ENCODE results near the gene VWA8.

Gene VWA8

DNA sequence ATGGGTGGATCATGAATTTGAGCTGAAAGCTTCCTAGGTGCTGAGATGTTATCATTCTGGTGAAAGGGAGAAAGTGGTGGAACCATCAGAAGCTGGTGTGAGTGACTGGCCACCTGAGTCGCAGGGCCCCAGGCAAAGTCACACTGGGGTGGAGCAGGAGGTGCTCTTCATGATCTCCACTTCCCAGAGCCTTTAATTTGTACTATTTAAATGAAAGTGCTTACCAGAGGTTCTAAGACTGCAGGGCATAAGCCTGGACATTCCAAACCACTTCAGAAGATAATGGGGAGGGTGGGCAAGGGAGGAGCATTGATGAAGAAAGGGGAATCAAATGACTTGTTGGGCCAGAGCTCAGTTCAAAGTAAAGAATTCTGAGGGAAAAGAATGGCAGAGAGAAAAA lies 347.4 kb downstream of the VWA8 start:
- Histone ChIP-seq H3K4me3 (no peak overlapping the region), H3K27ac (peak overlapping the region in 10 of 21 experiments; percentile 13 to 90 (median 57))

DNA sequence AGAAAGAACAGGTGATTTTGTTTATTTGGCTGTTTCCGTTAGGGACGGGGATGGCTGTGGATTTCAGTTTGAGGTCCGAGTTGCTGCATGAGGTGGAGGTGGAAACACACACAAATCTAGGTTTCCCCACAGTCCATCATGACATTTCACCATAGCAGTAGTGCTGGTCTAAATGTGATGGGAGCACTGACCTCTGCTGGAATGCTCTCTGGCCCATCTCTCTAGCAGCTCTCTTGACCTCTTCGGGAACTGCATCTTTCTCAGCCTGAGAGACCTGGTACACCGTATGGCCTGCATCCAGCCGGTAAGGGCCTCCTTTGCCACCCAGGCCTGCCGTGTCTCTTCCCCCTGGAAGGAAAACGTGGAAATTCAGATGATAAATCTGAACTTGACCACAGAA lies 349.5 kb downstream of the VWA8 start:
- Histone ChIP-seq H3K27ac (peak overlapping the region in 8 of 21 experiments; percentile 25 to 85 (median 53)), H3K4me3 (no peak overlapping the region)

DNA sequence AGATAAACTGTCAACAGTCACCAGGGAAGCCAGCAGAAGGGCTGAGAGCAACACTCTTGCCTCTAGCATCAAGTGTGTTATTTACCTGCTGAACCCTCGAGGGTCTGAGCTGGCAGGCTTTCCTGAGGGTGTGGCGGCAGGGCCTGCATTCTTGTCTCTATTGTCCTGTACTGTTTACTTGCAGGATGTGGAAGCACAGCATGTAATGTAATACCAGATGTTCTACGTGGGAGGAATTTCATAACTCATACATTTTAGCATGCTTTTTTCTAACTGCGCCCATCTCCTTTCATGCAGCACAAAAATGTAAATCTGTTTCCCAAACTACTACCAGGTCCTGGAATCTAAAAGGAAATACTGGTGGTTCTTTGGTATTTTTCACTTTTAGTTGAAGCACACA lies 350.5 kb downstream of the VWA8 start:
- no peak overlapping the region for H3K4me3 ChIP-seq
- peak overlapping the region in 11 of 21 experiments; percentile 5 to 85 (median 54) for H3K27ac ChIP-seq

DNA sequence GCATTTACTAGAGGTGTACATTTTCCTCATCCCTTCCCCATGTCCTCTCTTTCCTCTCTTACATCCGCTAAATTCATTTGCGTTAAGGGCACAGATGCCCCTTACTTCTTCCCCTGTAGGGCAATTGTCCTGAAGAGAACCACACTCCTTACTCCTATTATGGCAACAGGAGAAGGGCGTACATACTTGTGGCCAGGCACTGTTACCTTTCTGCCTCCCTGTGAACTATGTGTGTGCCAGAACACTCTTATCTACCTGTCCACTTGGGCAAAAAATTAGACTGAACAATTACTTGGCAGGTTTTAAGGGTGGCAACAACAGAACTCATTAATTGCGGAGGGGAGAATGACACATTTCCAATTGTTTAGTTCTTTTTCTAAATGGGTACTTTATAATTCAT lies 351.1 kb downstream of the VWA8 start:
- Histone ChIP-seq H3K4me3 (no peak overlapping the region), H3K27ac (peak overlapping the region in 8 of 21 experiments; percentile 4 to 85 (median 48))

DNA sequence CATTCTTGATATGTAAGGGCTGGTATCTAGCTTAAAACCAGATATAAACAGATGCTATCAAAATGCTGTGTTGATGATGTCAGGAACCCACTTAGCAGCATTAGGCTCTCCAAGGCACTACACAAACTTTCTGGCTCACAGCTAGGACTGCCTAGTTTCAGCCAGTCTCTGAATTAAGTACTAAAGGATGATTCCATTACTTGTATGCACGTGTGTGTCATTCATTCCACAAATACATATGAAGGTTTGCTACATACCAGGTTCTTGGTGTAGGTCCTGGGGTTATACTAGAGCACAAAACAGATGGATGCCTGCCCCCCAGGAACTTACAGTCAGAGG lies 352.1 kb downstream of the VWA8 start:
- Histone ChIP-seq H3K4me3 (no peak overlapping the region), H3K27ac (peak overlapping the region in 3 of 21 experiments; percentile 22 to 64 (median 49))

DNA sequence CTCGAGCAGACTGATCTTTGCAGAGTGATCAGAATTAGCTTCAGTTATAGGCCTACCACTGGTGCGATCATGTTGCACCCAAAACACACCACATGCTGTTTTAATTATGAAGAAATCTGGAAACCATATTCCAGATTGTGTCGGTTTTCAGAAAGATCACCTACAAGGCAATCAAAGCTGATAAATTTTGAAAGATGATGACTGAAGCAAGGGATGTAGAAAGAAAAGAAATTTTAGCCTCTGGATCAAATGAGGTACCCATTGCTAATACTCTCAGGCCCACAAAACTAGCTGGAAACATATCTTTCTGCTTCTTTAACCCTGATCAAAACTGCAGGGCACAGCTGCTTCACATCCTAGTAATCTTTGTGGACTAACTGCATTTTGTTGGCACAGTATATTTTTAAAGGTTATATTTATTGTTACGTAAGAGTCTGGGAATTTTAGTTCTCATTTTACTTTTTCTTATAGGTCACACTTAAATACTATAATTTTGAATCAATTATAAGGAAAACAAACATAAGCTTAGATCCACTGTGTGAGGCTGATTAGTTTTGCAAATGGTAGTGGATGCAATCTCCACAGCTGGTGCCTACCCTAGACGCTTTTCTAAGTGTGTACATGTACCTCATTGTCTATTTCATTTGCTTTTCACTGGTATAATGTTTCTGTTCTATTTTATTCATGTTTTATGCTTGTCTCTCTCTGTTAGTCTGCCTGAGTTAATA lies 352.6 kb downstream of the VWA8 start:
- Histone ChIP-seq H3K27ac (peak overlapping the region in 3 of 21 experiments; percentile 22 to 64 (median 49)), H3K4me3 (no peak overlapping the region)

DNA sequence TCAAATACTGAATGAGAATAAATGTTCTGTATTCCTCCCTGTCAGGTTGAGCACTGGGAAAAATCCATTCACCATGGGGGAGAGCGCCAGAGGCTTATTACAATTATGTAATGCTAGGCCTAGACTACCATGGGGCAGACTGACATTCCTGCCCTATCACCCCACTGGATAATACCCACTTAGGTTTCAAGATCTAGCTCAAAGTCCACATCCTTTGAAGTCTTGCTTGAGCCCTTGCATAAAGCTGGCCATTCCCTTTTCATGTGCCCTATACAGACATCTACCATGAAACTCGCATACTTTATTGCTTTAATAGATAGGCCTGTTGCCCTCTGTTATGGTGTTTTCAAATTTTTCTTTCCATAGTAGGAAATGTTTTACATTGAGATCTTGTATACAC lies 354.3 kb downstream of the VWA8 start:
- Histone ChIP-seq H3K27ac (no peak overlapping the region), H3K4me3 (no peak overlapping the region)

DNA sequence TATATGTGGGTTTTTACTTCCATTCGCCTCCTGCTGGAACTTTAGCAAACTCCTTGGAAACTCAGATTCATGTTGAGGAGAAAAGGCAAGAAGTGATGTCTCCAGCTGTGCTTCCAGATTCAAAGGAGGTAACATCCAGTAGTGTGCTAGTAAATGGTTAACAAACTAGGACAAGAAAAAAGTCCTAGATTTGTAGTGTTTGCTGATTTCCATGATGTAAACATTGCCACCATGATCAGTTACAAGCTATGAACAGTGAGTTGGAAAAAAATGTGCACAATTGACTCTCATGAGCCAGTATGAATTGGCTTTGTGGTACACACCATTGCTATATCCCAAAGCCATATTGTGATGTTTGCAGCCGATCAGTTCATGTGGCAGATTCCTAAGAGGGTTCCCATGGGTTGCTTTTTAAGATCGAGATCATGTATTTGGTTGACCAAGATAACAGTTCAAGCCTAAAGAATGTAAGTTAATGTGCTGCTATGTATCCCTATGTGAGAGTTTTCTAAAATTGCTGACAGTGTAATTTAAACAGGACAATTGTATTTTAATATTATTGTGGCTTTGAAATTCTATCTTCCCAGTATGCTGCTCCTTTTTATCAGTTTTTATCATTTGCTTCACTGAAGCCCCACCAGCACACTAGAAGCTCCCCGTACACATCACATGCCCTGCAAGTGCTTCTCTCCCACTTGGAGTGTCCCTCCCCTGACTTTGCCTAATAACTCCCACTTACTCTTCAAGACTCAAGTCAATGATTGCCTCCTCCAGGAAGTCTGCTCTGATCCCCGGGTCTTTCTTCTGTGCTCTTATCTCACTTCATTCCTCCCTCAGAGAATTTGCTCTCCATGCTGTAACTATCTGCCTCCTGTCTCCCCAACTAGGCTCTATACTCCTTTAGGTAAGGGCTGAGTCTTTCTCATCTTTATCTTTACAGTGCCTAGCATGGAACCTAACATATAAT lies 355.3 kb downstream of the VWA8 start:
- Histone ChIP-seq H3K4me3 (no peak overlapping the region), H3K27ac (no peak overlapping the region)

DNA sequence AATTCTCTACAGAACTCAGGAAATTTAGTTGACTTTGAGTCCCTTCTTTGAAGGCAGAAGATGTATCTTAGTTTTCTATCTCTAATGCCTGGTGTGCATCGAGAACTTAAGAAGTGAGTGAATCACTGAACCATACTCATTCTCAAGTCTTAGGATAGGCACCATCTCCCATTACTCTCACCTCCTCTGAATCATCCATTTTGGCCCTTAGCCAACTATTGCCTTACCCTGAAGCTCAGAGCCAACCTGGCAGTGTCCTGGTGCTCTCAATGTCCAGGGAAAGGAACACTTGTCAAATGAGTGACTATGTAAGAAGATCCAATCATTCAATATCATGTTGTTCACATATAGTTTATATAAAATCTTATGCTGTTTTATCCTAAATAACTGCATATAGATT lies 357.0 kb downstream of the VWA8 start:
- H3K4me3 ChIP-seq: no peak overlapping the region
- no peak overlapping the region for H3K27ac ChIP-seq

DNA sequence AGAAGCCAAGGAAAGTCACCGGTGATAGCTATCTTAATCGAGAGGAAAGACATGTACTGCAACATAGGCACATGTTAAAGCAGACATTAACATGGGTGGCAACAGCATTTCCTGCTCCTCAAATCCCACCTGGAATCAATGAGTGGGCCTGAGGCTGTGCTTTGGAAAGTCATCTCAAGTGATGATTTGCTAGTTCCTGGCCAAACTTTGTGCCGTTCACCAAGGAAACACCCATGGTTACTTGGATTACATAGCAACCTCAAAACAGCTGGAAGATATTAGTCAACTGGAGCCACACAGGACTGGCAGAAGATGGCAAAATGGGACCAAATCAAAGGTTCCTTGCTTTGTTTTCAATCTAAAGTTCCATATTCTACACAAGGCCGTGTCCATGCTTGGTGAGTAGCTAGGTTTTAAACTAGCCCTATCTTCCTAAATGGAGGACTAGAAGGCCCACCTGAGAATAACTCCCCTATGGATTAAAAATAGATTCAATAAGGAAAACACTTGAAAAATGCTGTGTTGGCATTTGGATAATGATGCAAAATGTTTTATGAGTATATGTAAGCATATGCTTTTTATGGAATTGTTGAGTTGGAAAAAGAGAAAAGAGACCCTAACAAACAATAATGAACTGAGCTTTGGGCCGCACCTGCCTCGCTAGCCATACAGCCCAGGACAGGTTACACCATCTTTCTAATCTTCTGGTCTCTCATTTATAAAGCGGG lies 359.0 kb downstream of the VWA8 start:
- Histone ChIP-seq H3K4me3 (no peak overlapping the region), H3K27ac (peak overlapping the region in 2 of 21 experiments; percentile 3 to 47)

DNA sequence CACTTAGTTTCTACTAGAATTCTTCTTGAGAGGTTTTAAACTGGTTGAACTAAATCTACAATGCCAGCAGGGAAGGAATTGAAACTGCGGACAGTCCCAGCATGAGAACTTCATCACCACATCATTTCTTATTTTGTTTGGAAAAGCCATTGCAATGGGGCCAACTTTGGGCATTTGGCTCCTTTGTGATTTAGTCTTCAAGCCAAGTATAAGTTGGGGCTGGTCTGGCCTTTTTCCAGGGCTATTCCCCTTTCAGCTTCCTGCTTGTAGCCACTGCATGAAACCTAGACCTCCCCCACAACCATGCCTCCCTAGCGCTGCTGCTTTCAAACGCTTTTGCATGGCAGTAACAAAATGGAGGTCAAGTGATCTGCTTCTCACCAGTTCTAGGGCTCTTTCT lies 361.3 kb downstream of the VWA8 start:
- no peak overlapping the region for H3K4me3 ChIP-seq
- no peak overlapping the region for H3K27ac ChIP-seq

DNA sequence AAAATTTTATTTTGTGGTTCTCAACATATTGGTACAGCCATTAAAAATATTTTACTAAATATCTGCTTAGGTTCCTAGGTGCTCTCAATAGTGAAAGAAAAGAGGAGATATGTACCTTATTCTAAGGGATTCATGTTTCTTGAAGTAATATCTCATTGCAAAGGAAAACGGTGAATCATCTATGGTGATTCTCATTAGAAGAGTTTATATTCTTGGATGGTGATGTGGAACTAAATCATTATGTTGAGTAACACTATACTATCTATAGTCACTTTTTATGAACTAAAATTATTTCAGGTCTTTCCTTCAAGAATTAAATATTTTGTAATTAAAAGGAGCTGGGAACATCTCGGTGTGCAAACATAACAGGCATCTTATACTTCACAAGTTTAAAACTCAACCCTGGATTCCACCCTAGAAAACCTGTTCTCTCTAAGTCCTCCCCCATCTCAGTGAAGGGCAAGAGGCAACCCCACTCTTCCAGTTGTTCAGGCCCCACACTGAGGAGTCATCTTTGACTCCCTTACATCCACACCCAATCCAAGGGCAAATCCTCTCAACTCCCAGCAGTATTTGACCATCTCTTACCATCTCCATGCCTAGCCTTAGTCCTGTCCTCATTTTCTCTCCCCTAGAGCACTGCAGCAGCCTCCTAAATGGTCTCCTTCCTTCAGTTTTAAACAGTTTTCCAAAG lies 363.4 kb downstream of the VWA8 start:
- Histone ChIP-seq H3K4me3 (no peak overlapping the region), H3K27ac (peak overlapping the region in 2 of 21 experiments; percentile 18 to 28)

DNA sequence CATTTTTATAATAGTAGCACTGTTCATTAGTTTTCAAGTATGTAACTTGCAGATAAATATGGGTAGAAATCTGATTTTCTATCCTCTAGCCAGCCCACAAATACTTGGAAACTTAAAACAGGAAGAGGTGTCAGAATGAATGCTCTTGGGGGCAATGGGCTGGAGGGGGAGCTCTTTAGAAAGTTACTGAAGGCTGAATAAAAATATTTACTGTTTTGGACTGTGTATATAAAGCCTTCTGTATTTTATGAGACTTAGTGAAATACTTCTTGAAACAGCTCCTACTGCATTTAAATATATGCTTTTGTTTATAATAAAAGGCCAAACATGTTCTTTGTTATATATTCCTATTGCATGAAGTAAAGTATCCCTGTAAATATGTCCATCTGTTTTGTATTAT lies 364.7 kb downstream of the VWA8 start:
- Histone ChIP-seq H3K27ac (peak overlapping the region in 4 of 21 experiments; percentile 26 to 58 (median 35)), H3K4me3 (no peak overlapping the region)

DNA sequence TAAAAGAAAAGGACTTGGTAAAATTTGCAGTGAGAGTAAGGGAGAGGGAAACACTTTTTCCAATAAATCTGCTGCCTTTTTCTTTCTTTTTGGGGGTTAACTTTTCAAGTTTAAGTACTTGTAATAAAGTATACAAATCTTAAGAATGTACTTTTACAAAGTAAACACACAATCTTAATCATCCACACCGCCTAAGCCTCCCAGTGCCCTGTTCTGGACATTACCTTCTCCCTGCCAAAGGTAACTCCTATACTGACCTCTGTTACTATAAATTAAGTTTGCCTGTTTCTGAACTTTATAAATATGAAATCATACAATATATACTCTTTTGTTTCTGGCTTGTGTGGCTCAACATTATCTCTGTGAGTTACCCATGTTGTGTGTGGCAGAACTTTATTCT lies 365.6 kb downstream of the VWA8 start:
- Histone ChIP-seq H3K4me3 (no peak overlapping the region), H3K27ac (peak overlapping the region in 3 of 21 experiments; percentile 3 to 58 (median 34))

DNA sequence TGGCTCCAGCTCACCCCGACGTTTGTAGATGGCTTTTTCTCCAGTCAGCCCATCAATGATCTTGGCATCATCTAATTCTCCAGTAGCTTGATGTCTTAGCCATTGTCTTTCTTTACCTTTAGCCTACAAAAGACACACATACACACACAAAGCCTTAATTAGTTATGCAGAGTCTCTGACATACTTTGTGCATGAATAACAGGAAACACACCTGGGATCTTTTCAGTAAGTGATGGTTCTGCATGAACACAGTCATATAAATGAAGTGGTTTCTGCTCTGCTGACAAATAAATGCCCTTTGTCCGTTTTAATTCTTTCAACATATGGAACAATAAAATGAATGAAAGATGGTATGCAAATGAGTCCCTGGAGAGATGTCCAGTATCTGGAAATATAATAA lies 370.3 kb downstream of the VWA8 start:
- Histone ChIP-seq H3K27ac (no peak overlapping the region), H3K4me3 (no peak overlapping the region)

DNA sequence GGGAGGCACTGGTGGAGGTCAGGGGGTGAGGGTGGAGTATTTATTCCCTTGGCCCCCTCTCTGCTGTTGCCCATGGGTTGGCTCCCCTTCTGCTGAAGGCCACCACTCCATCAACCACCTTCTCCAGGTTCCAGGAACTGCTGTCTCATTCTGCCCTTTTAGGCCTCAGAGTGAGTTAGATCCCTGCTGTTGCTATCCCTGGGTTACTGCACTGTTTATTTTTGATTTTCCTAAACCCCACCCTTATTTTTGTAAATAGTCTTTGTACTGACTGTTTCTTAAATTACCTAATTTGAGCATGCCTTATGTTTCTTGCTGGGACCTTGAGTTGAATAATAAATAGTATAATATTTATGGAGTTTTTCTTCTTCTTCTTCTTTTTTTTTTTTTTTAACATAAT lies 370.8 kb downstream of the VWA8 start:
- Histone ChIP-seq H3K4me3 (no peak overlapping the region), H3K27ac (peak overlapping the region in 2 of 21 experiments; percentile 43 to 61)

DNA sequence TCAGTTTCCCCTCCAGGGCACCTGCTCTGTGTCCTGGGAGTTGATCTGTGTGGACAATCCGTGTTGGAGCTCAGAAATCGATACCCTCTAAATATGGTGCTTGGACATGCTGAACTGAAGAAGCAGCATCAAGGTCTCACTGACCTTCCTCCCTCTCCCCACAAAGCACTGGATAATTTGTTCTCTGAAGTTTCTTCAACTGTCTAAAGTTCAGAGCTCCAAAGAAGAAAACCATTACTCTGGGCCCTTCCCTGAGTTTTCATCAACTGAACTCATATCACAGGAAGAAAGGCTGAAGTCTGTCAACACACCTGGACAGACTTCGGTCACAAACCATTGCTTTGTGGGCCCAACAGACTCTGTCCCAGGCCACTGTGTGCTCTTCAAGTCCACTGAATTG lies 371.5 kb downstream of the VWA8 start:
- Histone ChIP-seq H3K27ac (peak overlapping the region in 5 of 21 experiments; percentile 30 to 61 (median 43)), H3K4me3 (no peak overlapping the region)

DNA sequence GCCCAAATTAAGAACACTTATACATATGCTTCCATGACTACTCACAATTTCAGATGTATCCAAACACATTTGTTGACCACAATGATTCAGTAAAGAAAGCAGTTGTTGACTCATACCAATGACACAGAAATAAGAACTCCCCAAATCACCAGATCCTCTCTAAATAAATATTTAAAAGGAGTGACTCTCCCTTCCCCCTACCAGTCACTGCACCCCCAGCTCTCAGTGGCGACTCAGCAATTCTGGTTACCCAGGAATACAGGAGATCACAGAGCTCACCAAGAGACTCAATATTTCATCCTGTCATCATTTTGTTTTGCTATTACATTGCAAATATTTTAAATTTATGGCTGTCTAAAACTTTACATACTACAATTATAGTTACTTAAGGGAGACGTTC lies 372.0 kb downstream of the VWA8 start:
- Histone ChIP-seq H3K27ac (peak overlapping the region in 3 of 21 experiments; percentile 43 to 61 (median 45)), H3K4me3 (no peak overlapping the region)

DNA sequence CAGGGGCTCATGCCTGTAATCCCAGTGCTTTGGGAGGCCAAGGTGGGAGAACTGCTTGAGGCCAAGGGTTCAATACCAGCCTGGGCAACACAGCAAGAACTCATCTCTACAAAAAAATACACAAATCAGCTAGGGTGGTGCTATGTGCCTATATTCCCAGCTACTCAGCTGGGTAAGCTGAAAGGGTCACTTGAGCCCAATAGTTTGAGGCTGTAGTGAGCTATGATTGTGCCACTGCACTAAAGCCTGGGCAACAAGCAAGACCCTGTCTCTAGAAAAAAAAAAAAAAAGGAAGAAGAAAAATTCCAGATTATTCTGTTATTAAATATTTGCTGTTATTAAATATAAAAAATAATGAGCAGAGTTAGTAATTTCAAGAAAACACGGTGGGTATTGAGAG lies 372.5 kb downstream of the VWA8 start:
- peak overlapping the region in 5 of 21 experiments; percentile 41 to 52 (median 47) for H3K27ac ChIP-seq
- H3K4me3 ChIP-seq: no peak overlapping the region
